GM12865 (cell line): ENCODE results near the gene MPDU1.

Experiments
- DNase-seq: peaks from one replicate; pipeline ENCODE4 v3.0.0; 2010; ENCODE audit warnings: low read depth
- H3K4me3 ChIP-seq: 2 replicates; pipeline ENCODE4 v1.5.1; 2011; ENCODE audit warnings: mild to moderate bottlenecking, low read depth, low read length, control low read depth
- TF ChIP-seq, protein P1 (sequence below): IDR thresholded peaks from 2 replicates; pipeline ENCODE4 v1.5.1; 2011; ENCODE audit warnings: low read length, control low read depth, low read depth, inconsistent platforms; ENCODE audit not compliant: insufficient read depth; ENCODE audit errors: missing control alignments

The MPDU1 gene

DNA sequence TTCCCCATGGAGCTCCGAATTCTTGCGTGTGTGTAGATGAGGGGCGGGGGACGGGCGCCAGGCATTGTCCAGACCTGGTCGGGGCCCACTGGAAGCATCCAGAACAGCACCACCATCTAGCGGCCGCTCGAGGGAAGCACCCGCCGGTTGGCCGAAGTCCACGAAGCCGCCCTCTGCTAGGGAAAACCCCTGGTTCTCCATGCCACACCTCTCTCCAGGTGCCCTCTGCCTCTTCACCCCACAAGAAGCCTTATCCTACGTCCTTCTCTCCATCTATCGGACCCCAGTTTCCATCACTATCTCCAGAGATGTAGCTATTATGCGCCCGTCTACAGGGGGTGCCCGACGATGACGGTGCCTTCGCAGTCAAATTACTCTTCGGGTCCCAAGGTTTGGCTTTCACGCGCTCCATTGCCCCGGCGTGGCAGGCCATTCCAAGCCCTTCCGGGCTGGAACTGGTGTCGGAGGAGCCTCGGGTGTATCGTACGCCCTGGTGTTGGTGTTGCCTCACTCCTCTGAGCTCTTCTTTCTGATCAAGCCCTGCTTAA is 22.6 kb upstream of the MPDU1 start:
- peak overlapping the region; percentile 72 for H3K4me3 ChIP-seq
- DNase-seq, result peak; percentile 93
- TF ChIP-seq, protein P1, sequence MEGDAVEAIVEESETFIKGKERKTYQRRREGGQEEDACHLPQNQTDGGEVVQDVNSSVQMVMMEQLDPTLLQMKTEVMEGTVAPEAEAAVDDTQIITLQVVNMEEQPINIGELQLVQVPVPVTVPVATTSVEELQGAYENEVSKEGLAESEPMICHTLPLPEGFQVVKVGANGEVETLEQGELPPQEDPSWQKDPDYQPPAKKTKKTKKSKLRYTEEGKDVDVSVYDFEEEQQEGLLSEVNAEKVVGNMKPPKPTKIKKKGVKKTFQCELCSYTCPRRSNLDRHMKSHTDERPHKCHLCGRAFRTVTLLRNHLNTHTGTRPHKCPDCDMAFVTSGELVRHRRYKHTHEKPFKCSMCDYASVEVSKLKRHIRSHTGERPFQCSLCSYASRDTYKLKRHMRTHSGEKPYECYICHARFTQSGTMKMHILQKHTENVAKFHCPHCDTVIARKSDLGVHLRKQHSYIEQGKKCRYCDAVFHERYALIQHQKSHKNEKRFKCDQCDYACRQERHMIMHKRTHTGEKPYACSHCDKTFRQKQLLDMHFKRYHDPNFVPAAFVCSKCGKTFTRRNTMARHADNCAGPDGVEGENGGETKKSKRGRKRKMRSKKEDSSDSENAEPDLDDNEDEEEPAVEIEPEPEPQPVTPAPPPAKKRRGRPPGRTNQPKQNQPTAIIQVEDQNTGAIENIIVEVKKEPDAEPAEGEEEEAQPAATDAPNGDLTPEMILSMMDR, result peak; percentile 95

- TF ChIP-seq, protein P1, result no peak
- DNase-seq, result peak; percentile 94
These were observed 22.0 kb upstream of the MPDU1 start, which contains the start of gene SENP3 for GRCh38 chr17:7561589-7562207. Gene SENP3 (plus strand): TSS chr17:7561919. CDS start chr17:7563077, 1,158 bp downstream.

DNA sequence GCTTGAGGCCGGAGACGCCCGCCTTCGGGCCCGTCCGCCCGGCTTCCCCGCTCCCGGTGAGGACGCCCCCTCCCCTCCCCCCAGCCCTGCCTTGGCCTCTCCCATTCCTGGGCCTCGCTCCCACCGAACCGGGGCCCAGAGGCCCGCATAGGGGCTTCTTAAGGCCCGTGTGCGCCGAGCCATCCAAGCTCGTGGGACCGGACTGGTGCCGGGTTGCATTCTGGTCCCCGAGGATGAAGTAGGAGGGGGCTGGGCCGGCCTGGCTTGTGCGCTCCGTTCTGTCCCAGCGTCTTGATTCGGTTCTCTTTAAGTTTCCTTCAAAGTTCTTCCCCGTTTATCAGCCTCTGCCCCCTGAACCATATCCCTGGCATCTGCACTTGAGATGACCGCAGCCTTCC is 21.4 kb upstream of the MPDU1 start:
- TF ChIP-seq, protein P1, result no peak
- H3K4me3 ChIP-seq, result peak overlapping the region; percentile 72
- no peak for DNase-seq

More at GRCh38 chr17:7561589-7562207, 22.0 kb upstream of the MPDU1 start, which contains the start of gene SENP3:
- H3K4me3 ChIP-seq, result peak within 1 kb of the TSS; percentile 72

DNA sequence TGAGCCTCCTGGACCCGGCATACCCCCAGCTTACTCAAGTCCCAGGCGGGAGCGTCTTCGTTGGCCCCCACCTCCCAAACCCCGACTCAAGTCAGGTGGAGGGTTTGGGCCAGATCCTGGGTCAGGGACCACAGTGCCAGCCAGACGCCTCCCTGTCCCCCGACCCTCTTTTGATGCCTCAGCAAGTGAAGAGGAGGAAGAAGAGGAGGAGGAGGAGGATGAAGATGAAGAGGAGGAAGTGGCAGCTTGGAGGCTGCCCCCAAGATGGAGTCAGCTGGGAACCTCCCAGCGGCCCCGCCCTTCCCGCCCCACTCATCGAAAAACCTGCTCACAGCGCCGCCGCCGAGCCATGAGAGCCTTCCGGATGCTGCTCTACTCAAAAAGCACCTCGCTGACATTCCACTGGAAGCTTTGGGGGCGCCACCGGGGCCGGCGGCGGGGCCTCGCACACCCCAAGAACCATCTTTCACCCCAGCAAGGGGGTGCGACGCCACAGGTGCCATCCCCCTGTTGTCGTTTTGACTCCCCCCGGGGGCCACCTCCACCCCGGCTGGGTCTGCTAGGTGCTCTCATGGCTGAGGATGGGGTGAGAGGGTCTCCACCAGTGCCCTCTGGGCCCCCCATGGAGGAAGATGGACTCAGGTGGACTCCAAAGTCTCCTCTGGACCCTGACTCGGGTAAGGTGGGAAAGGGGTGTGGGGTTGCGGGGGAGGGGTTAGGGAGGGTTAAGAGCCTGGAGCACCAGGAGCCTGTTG is 20.4 kb upstream of the MPDU1 start:
- TF ChIP-seq, protein P1, result no peak
- no peak overlapping the region; the same call in 1 of the 2 replicates for H3K4me3 ChIP-seq
- no peak for DNase-seq

DNA sequence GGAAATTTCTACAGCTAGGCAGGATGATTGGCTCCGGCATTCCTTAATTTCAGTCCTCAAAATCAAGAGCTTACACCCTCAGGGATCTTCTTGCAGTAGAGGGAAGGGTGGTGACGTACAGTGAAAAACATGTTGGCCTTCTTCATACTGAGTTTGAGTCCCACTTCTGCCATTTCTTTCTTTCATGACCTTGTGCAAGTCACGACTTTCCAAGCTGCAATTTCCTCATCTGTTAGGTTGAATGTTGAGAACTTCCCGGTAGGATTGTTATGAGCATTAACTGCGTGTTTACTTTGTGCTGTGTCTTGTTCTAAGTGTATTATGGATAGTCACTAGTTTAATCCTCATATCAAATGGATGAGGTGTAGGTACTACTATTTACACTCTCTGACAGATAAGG is 14.1 kb upstream of the MPDU1 start:
- DNase-seq, result no peak
- TF ChIP-seq, protein P1, result no peak
- H3K4me3 ChIP-seq, result no peak overlapping the region

- DNase-seq, result no peak
- TF ChIP-seq, protein P1, result no peak
- H3K4me3 ChIP-seq, result no peak overlapping the region
These were observed 13.3 kb upstream of the MPDU1 start for GRCh38 chr17:7570351-7570750.

GRCh38 chr17:7572338-7572587 is 11.4 kb upstream of the MPDU1 start:
- peak overlapping the region; percentile 93 for H3K4me3 ChIP-seq
- TF ChIP-seq, protein P1, result no peak
- DNase-seq, result no peak
